ENCODE results near the gene HES7. TPM values are rescaled to one million over a fixed set of nuclear protein-coding genes. Genes with fewer than 3 reads are reported as not detected.

Gene HES7
- total RNA-seq, 4 donors from 2014 or later: not detected

GRCh38 chr17:8158267-8159031, 34.5 kb upstream of the HES7 start:
- WGBS: 40% methylated on average over 19 of the region's 20 CpGs
- peaks cover 15% of the 10 kb centered on the region for H3K36me3 ChIP-seq
- H3K9me3 ChIP-seq: no peaks in the 10 kb centered on the region
- H3K27ac ChIP-seq: peak overlapping the region; percentile 96
- peaks cover 59% of the 10 kb centered on the region for H3K4me1 ChIP-seq
- no peak overlapping the region for H3K4me3 ChIP-seq
- DNase-seq (ENCODE audit: low spot score in 2 of 2): peak; percentile 96 to 97
- no peaks in the 10 kb centered on the region for H3K27me3 ChIP-seq
- no peak for TF ChIP-seq POLR2A (IDR thresholded peaks at IDR 0.05)
- TF ChIP-seq POLR2AphosphoS5 (IDR thresholded peaks at IDR 0.05): peak in 1 of 3 donors; percentile 22
- TF ChIP-seq, protein P1, sequence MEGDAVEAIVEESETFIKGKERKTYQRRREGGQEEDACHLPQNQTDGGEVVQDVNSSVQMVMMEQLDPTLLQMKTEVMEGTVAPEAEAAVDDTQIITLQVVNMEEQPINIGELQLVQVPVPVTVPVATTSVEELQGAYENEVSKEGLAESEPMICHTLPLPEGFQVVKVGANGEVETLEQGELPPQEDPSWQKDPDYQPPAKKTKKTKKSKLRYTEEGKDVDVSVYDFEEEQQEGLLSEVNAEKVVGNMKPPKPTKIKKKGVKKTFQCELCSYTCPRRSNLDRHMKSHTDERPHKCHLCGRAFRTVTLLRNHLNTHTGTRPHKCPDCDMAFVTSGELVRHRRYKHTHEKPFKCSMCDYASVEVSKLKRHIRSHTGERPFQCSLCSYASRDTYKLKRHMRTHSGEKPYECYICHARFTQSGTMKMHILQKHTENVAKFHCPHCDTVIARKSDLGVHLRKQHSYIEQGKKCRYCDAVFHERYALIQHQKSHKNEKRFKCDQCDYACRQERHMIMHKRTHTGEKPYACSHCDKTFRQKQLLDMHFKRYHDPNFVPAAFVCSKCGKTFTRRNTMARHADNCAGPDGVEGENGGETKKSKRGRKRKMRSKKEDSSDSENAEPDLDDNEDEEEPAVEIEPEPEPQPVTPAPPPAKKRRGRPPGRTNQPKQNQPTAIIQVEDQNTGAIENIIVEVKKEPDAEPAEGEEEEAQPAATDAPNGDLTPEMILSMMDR (IDR thresholded peaks at IDR 0.05): peak; percentile 89 to 96

- WGBS: under 1% methylated on average over 40 of the region's 59 CpGs
- Histone ChIP-seq H3K4me3 (peak overlapping the region; percentile 98), H3K9me3 (no peaks in the 10 kb centered on the region), H3K27ac (peak overlapping the region; percentile 100), H3K36me3 (peaks cover 18% of the 10 kb centered on the region), H3K27me3 (no peaks in the 10 kb centered on the region), H3K4me1 (peaks cover 56% of the 10 kb centered on the region)
- TF ChIP-seq, protein P1 (IDR thresholded peaks at IDR 0.05): no peak
- TF ChIP-seq POLR2A (IDR thresholded peaks at IDR 0.05): peak; percentile 98 to 100
- peak; percentile 58 for TF ChIP-seq EP300 (IDR thresholded peaks at IDR 0.05)
- TF ChIP-seq POLR2AphosphoS5 (IDR thresholded peaks at IDR 0.05): peak; percentile 99 to 100 (median 99)
- DNase-seq (ENCODE audit: low spot score in 2 of 2): peak; percentile 100
Observed at GRCh38 chr17:8156246-8156992, 32.5 kb upstream of the HES7 start.

DNA sequence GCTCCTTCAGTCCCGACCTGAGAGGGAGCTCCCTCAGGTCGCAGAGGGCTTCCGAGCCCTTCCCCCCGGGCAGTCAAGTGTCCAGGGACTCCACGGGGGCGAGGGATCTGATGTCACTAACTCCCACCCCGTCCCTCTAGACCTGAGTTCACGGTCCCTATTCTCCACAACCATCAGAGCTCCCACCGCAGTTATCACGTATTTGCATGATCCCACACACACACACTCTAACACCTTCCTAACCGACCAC, 32.0 kb upstream of the HES7 start:
- Histone ChIP-seq H3K9me3 (no peaks in the 10 kb centered on the region), H3K27me3 (no peaks in the 10 kb centered on the region), H3K27ac (peak overlapping the region; percentile 100), H3K4me3 (peak overlapping the region; percentile 98), H3K36me3 (peaks cover 16% of the 10 kb centered on the region), H3K4me1 (peaks cover 54% of the 10 kb centered on the region)
- no peak for DNase-seq (ENCODE audit: low spot score in 2 of 2)
- TF ChIP-seq POLR2A (IDR thresholded peaks at IDR 0.05): no peak
- TF ChIP-seq, protein P1 (IDR thresholded peaks at IDR 0.05): no peak
- no peak for TF ChIP-seq EP300 (IDR thresholded peaks at IDR 0.05)
- TF ChIP-seq POLR2AphosphoS5 (IDR thresholded peaks at IDR 0.05): no peak
- 4% methylated on average over 11 of the region's 11 CpGs for WGBS

DNA sequence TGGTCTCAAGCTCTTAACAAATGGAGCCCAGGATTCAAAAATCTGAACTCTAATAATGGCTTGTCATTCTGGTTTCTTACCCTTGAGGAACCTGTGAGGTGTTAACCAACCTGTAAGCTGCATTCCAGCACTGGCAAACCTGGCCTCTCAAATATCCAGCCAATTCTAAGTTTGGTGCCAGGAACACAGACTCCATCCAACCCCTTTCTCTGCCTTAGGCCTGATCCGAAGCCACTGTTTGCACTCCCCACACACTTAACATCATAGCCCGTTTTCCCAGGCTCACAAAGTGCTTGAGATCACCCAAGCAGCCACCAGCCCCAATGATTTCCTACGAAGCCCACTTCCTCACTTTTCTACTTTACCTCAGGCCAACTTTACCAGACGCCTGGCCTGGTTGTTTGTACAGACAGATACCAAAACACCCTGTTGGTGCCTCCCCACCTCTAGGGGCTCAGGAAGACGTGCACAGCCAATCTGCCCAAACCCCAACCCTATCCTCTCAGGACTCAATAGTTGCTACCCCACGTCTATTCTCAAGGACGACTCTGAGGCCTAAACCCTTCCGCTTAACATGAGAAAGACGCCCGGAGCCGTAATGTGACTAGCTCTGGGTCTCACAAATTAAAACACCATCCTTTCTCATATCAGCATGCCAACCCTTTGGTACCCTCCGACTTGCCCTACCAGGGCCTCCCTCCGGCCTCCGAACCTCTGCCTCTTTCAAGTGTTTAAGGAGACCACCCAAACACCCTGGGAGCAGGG, 31.5 kb upstream of the HES7 start:
- DNase-seq (ENCODE audit: low spot score in 2 of 2): peak in 1 of 2 donors; percentile 76
- TF ChIP-seq EP300 (IDR thresholded peaks at IDR 0.05) (no peak), POLR2AphosphoS5 (IDR thresholded peaks at IDR 0.05) (peak in 2 of 3 donors; percentile 40 to 58), POLR2A (IDR thresholded peaks at IDR 0.05) (no peak)
- TF ChIP-seq, protein P1 (IDR thresholded peaks at IDR 0.05): no peak
- H3K4me1 ChIP-seq: peaks cover 54% of the 10 kb centered on the region
- peaks cover 19% of the 10 kb centered on the region for H3K36me3 ChIP-seq
- WGBS: 8% methylated on average over 14 of the region's 14 CpGs
- H3K27me3 ChIP-seq: no peaks in the 10 kb centered on the region
- H3K27ac ChIP-seq: peak overlapping the region; percentile 100
- H3K9me3 ChIP-seq: no peaks in the 10 kb centered on the region
- H3K4me3 ChIP-seq: peak overlapping the region; percentile 98
